OCI-LY1 (cell line): ENCODE measurements around the gene ANO2.

Experiments used
- EZH2 ChIP-seq: fragments of 200-600 bp; sonication (generic), shearing (Covaris generic); IDR thresholded peaks from 2 replicates; pipeline ENCODE4 v1.8.0; 2017; ENCODE audit warnings: borderline replicate concordance, mixed run types, mild to moderate bottlenecking, antibody characterized with exemption, low read length, moderate library complexity, mixed read lengths
- TF ChIP-seq, protein P1 (sequence below): fragments of 200-600 bp; sonication (generic), shearing (Covaris generic); IDR thresholded peaks from 2 replicates; pipeline ENCODE4 v1.5.1; 2017; ENCODE audit warnings: mild to moderate bottlenecking, antibody characterized with exemption, low read length, moderate library complexity, mixed read lengths

- TF ChIP-seq, protein P1, sequence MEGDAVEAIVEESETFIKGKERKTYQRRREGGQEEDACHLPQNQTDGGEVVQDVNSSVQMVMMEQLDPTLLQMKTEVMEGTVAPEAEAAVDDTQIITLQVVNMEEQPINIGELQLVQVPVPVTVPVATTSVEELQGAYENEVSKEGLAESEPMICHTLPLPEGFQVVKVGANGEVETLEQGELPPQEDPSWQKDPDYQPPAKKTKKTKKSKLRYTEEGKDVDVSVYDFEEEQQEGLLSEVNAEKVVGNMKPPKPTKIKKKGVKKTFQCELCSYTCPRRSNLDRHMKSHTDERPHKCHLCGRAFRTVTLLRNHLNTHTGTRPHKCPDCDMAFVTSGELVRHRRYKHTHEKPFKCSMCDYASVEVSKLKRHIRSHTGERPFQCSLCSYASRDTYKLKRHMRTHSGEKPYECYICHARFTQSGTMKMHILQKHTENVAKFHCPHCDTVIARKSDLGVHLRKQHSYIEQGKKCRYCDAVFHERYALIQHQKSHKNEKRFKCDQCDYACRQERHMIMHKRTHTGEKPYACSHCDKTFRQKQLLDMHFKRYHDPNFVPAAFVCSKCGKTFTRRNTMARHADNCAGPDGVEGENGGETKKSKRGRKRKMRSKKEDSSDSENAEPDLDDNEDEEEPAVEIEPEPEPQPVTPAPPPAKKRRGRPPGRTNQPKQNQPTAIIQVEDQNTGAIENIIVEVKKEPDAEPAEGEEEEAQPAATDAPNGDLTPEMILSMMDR: no peak
- TF ChIP-seq EZH2: no peak
These were observed 169.0 kb downstream of the ANO2 start for GRCh38 chr12:5776091-5776490.
